Measurements from ENCODE around the gene ZNF521. TPM values are rescaled to one million over a fixed set of nuclear protein-coding genes. Genes with fewer than 3 reads are reported as not detected.

ZNF521 gene
- total and polyA plus RNA-seq, 2 experiments from 2014 or later = 3.1 to 9.2 TPM

- H3K27me3 ChIP-seq (ENCODE audit: insufficient read depth) = no peaks in the 10 kb centered on the region
- H3K9me3 Mint-ChIP-seq = no peaks in the 10 kb centered on the region
- H3K79me2 ChIP-seq (replicated peaks; ENCODE audit: insufficient read depth) = no peaks in the 10 kb centered on the region
- no peaks in the 10 kb centered on the region for H3K36me3 ChIP-seq (ENCODE audit: insufficient read depth)
- H3K4me1 Mint-ChIP-seq = peaks cover 56% of the 10 kb centered on the region
- no peaks in the 10 kb centered on the region for H3K27me3 Mint-ChIP-seq (ENCODE audit: insufficient read depth, low read depth, poor library complexity)
- no peak for TF ChIP-seq REST (IDR thresholded peaks at IDR 0.05; ENCODE audit: unreplicated experiment)
- TF ChIP-seq NANOG (IDR thresholded peaks at IDR 0.05; ENCODE audit: borderline replicate concordance) = no peak
- TF ChIP-seq STAT1 (IDR thresholded peaks at IDR 0.05; ENCODE audit: unreplicated experiment) = no peak
- TF ChIP-seq ZNF114 (CRISPR knock-in tag; IDR thresholded peaks at IDR 0.05) = no peak
- no peak for TF ChIP-seq EZH2phosphoT487 (IDR thresholded peaks at IDR 0.05; ENCODE audit: unreplicated experiment)
- TF ChIP-seq ZNF462 (CRISPR knock-in tag; IDR thresholded peaks at IDR 0.05) = no peak
- TF ChIP-seq JUNB (IDR thresholded peaks at IDR 0.05; ENCODE audit: unreplicated experiment) = no peak
- TF ChIP-seq ZNF331 (CRISPR knock-in tag; IDR thresholded peaks at IDR 0.05; ENCODE audit: low read depth) = no peak
- TF ChIP-seq POLR2AphosphoS5 (IDR thresholded peaks at IDR 0.05; ENCODE audit: low read depth) = no peak
- no peak for TF ChIP-seq CTCF (conservative IDR thresholded peaks at IDR 0.05; ENCODE audit: low read depth in 2 of 2)
- no peaks in the 10 kb centered on the region for H3F3A ChIP-seq (replicated peaks; ENCODE audit: low read depth)
- no peak overlapping the region for H3K4me2 ChIP-seq
- H3K4me3 ChIP-seq = no peak overlapping the region
- H3K9me2 ChIP-seq (ENCODE audit: insufficient read depth) = no peaks in the 10 kb centered on the region
- ATAC-seq = no peak
- H2AFZ ChIP-seq = no peak overlapping the region
- no peak overlapping the region for H3K27ac ChIP-seq (ENCODE audit: low read depth)
- peaks cover 26% of the 10 kb centered on the region for H3K4me1 ChIP-seq (ENCODE audit: insufficient read depth)
- DNase-seq (ENCODE audit: low spot score) = no peak
- H3K27ac Mint-ChIP-seq = no peak overlapping the region
- H3K4me3 Mint-ChIP-seq = no peak overlapping the region
- no peaks in the 10 kb centered on the region for H3K36me3 Mint-ChIP-seq (ENCODE audit: low read depth)
- H4K20me1 ChIP-seq (replicated peaks; ENCODE audit: insufficient read depth) = no peaks in the 10 kb centered on the region
These were observed 276.6 kb downstream of the ZNF521 start for GRCh38 chr18:25075331-25075730.

Data from GM23338 (cell line).